HEK293 (cell line): ENCODE measurements around the gene PARP1.

Source experiments
- CTCF ChIA-PET: fragments of 350-600 bp; formaldehyde crosslinking; extraction: SDS; loops from one replicate; lab custom pipeline; 2021; ENCODE audit warnings: antibody characterized with exemption; lab: Yijun Ruan, JAX
- POLR2A ChIA-PET: fragments of 300-600 bp; formaldehyde crosslinking; extraction: SDS; loops from one replicate; lab custom pipeline; 2020; ENCODE audit warnings: antibody characterized with exemption, inconsistent platforms; lab: Yijun Ruan, JAX
- H3K27ac ChIP-seq: fragments of 200-500 bp; sonication (Bioruptor generic); 2 replicates; pipeline ENCODE4 v1.5.1; 2014; ENCODE audit warnings: low read depth, low read length, control low read depth, inconsistent platforms; ENCODE audit errors: extremely low read depth
- H3K36me3 ChIP-seq, 2 experiments: fragments of 200-500 bp in 1 of 2; sonication (Bioruptor generic) in 1 of 2; 1 replicate in 1 of 2; 2 replicates in 1 of 2; pipeline ENCODE4 v1.5.1; 2014 to 2017; ENCODE audit warnings: inconsistent platforms in 2 of 2, low read length in 2 of 2; ENCODE audit not compliant: control insufficient read depth in 2 of 2, insufficient read depth in 1 of 2
- H3K4me1 ChIP-seq: fragments of 200-500 bp; sonication (Bioruptor generic); 2 replicates; pipeline ENCODE4 v1.5.1; 2014; ENCODE audit warnings: mild to moderate bottlenecking, low read length, inconsistent platforms; ENCODE audit not compliant: control insufficient read depth, insufficient read depth
- H3K4me3 ChIP-seq: 2 replicates; pipeline ENCODE4 v1.5.1; 2011; ENCODE audit warnings: low read depth, mild to moderate bottlenecking, control low read depth, low read length, moderate library complexity
- H3K9me3 ChIP-seq: fragments of 200-500 bp; sonication (Bioruptor generic); 2 replicates; pipeline ENCODE4 v1.5.1; 2014; ENCODE audit warnings: low read depth, low read length, inconsistent platforms; ENCODE audit not compliant: control insufficient read depth, insufficient read depth
- MZF1 ChIP-seq: fragments of 450-650 bp; formaldehyde crosslinking; IDR thresholded peaks from 2 replicates; pipeline ENCODE4 v1.5.1; 2017; ENCODE audit warnings: missing biosample characterization, missing genetic modification characterization, borderline replicate concordance
- TRIM28 ChIP-seq: IDR thresholded peaks from 2 replicates; pipeline ENCODE4 v1.6.1; 2011; ENCODE audit warnings: low read length, control low read depth, borderline replicate concordance
- YY2 ChIP-seq: fragments of 450-650 bp; formaldehyde crosslinking; IDR thresholded peaks from 2 replicates; pipeline ENCODE4 v1.5.1; 2016; ENCODE audit warnings: missing biosample characterization, missing genetic modification characterization
- ZBTB10 ChIP-seq: fragments of 450-650 bp; formaldehyde crosslinking; IDR thresholded peaks from 2 replicates; pipeline ENCODE4 v1.5.1; 2016; ENCODE audit warnings: missing biosample characterization, missing genetic modification characterization
- ZBTB48 ChIP-seq: fragments of 450-650 bp; formaldehyde crosslinking; IDR thresholded peaks from 2 replicates; pipeline ENCODE4 v1.5.1; 2016; ENCODE audit warnings: missing biosample characterization, missing genetic modification characterization
- ZNF138 ChIP-seq: fragments of 450-650 bp; formaldehyde crosslinking; IDR thresholded peaks from 2 replicates; pipeline ENCODE4 v1.5.1; 2016; ENCODE audit warnings: missing biosample characterization, missing genetic modification characterization, borderline replicate concordance
- ZNF2 ChIP-seq: fragments of 450-650 bp; formaldehyde crosslinking; IDR thresholded peaks from 2 replicates; pipeline ENCODE4 v1.5.1; 2016; ENCODE audit warnings: missing biosample characterization, missing genetic modification characterization
- ZNF202 ChIP-seq: fragments of 450-650 bp; formaldehyde crosslinking; IDR thresholded peaks from 2 replicates; pipeline ENCODE4 v1.5.1; 2016; ENCODE audit warnings: missing biosample characterization, missing genetic modification characterization, borderline replicate concordance
- ZNF223 ChIP-seq: fragments of 450-650 bp; formaldehyde crosslinking; IDR thresholded peaks from 2 replicates; pipeline ENCODE4 v1.5.1; 2016; ENCODE audit warnings: missing biosample characterization, missing genetic modification characterization
- ZNF37A ChIP-seq: fragments of 450-650 bp; IDR thresholded peaks from 2 replicates; pipeline ENCODE4 v1.5.1; 2018; ENCODE audit warnings: missing biosample characterization, missing genetic modification characterization
- ZNF391 ChIP-seq: fragments of 450-650 bp; formaldehyde crosslinking; IDR thresholded peaks from 2 replicates; pipeline ENCODE4 v1.5.1; 2016; ENCODE audit warnings: low read depth, missing biosample characterization, missing genetic modification characterization, borderline replicate concordance
- ZNF423 ChIP-seq: fragments of 450-650 bp; formaldehyde crosslinking; IDR thresholded peaks from 2 replicates; pipeline ENCODE4 v1.5.1; 2016; ENCODE audit warnings: missing biosample characterization, missing genetic modification characterization
- ZNF521 ChIP-seq: fragments of 450-650 bp; formaldehyde crosslinking; IDR thresholded peaks from 2 replicates; pipeline ENCODE4 v1.5.1; 2017; ENCODE audit warnings: missing biosample characterization, mild to moderate bottlenecking, missing genetic modification characterization
- ZNF549 ChIP-seq: fragments of 450-650 bp; IDR thresholded peaks from 2 replicates; pipeline ENCODE4 v1.5.1; 2018; ENCODE audit warnings: missing biosample characterization, missing genetic modification characterization, mild to moderate bottlenecking, inconsistent platforms, moderate library complexity
- ZNF558 ChIP-seq: fragments of 450-650 bp; formaldehyde crosslinking; IDR thresholded peaks from 2 replicates; pipeline ENCODE4 v1.5.1; 2016; ENCODE audit warnings: missing biosample characterization, missing genetic modification characterization
- ZNF626 ChIP-seq: fragments of 450-650 bp; sonication (Bioruptor Pico); formaldehyde crosslinking; IDR thresholded peaks from 2 replicates; pipeline ENCODE4 v1.5.1; 2018; ENCODE audit warnings: missing biosample characterization, missing genetic modification characterization, inconsistent platforms
- ZNF776 ChIP-seq: fragments of 450-650 bp; formaldehyde crosslinking; IDR thresholded peaks from 2 replicates; pipeline ENCODE4 v1.5.0; 2017; ENCODE audit warnings: missing biosample characterization, missing genetic modification characterization, borderline replicate concordance
- ZNF785 ChIP-seq: fragments of 450-650 bp; formaldehyde crosslinking; IDR thresholded peaks from 2 replicates; pipeline ENCODE4 v1.5.1; 2016; ENCODE audit warnings: missing biosample characterization, missing genetic modification characterization
- ZSCAN30 ChIP-seq: fragments of 450-650 bp; IDR thresholded peaks from 2 replicates; pipeline ENCODE4 v1.5.1; 2018; ENCODE audit warnings: missing biosample characterization, mild to moderate bottlenecking, missing genetic modification characterization, moderate library complexity
- TF ChIP-seq, protein P1 (sequence below): fragments of 450-650 bp; formaldehyde crosslinking; IDR thresholded peaks from 2 replicates; pipeline ENCODE4 v1.5.1; 2016; ENCODE audit warnings: missing biosample characterization, missing genetic modification characterization
- TF ChIP-seq, protein P2 (sequence below): fragments of 450-650 bp; formaldehyde crosslinking; IDR thresholded peaks from 2 replicates; pipeline ENCODE4 v1.5.1; 2016; ENCODE audit warnings: missing biosample characterization, missing genetic modification characterization

The PARP1 gene

DNA sequence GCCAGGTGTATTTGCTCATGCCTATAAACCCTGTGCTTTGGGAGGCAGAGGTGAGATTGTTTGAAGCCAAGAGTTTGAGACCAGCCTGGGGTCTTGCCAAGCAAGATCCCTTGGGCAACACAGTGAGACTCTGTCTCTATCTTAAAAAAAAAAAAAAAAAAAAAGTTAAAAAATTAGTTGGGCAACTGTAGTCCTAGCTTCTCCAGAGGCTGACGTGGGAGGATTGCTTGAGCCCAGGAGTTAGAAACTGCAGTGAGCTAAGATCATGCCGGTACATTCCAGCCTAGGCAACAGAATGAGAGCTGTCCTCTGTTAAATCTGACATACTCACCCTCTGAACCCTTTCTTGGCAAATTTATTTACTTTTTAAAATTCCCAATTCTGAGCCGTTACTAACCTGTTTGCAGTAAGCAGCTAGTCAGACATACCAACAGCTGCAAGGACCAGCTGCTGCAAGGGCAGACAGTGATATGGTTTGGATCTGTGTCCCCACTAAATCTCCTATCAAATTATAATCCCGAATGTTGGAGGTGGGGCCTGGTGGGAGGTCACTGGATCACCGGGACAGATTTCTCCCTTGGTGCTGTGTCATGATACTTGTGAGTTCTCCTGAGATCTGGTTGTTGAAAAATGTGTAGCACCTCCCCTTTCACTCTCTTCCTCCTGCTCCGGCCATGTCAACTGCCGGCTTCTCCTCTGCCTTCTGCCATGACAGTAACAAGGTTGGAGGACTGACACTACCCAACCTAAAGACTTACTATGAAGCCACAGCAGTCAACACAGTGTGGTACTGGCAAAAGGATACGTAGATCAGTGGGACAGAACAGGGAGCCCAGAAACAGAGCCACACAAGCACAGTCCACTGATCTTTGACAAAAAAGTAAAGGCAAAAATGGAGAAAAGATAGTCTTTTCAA is 10.6 kb downstream of the PARP1 start:
- Histone ChIP-seq H3K9me3 (no peaks in the 10 kb centered on the region), H3K4me3 (no peak overlapping the region), H3K36me3 (peaks cover 76 to 97% of the 10 kb centered on the region in 2 experiments), H3K27ac (no peak overlapping the region; the same call in 1 of the 2 replicates), H3K4me1 (no peaks in the 10 kb centered on the region; the same call in 1 of the 2 replicates)
- ChIA-PET CTCF (interaction anchor here (0.5 to 1.0 kb wide), 3 partner anchors 9 to 327 kb away, joined by 3 read pairs; no protein-coding TSS in a partner anchor), POLR2A (interaction anchor here (0.8 kb wide), 1 partner anchor 11 kb away, joined by 6 read pairs; the partner anchor contains the start of gene PARP1)
- TF ChIP-seq, protein P1, sequence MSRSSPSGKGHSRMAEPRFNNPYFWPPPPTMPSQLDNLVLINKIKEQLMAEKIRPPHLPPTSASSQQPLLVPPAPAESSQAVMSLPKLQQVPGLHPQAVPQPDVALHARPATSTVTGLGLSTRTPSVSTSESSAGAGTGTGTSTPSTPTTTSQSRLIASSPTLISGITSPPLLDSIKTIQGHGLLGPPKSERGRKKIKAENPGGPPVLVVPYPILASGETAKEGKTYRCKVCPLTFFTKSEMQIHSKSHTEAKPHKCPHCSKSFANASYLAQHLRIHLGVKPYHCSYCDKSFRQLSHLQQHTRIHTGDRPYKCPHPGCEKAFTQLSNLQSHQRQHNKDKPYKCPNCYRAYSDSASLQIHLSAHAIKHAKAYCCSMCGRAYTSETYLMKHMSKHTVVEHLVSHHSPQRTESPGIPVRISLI (tag by site-specific recombination), result peak; percentile 67; the same call in 1 of the 2 replicates
- TF ChIP-seq ZNF2 (tag by site-specific recombination), result no peak

- TF ChIP-seq ZNF776 (tag by site-specific recombination), result no peak
- no peak for TF ChIP-seq ZNF558 (tag by site-specific recombination)
- TF ChIP-seq ZNF391 (tag by site-specific recombination), result no peak
- TF ChIP-seq, protein P2, sequence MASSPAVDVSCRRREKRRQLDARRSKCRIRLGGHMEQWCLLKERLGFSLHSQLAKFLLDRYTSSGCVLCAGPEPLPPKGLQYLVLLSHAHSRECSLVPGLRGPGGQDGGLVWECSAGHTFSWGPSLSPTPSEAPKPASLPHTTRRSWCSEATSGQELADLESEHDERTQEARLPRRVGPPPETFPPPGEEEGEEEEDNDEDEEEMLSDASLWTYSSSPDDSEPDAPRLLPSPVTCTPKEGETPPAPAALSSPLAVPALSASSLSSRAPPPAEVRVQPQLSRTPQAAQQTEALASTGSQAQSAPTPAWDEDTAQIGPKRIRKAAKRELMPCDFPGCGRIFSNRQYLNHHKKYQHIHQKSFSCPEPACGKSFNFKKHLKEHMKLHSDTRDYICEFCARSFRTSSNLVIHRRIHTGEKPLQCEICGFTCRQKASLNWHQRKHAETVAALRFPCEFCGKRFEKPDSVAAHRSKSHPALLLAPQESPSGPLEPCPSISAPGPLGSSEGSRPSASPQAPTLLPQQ (tag by site-specific recombination), result no peak
- TF ChIP-seq ZNF423, result no peak
- TF ChIP-seq ZSCAN30 (tag by site-specific recombination), result no peak
- no peak for TF ChIP-seq ZBTB48
- TF ChIP-seq ZNF37A, result no peak
- no peak for TF ChIP-seq ZNF138 (tag by site-specific recombination)
- no peak for TF ChIP-seq ZNF785
- TF ChIP-seq ZNF626 (tag by site-specific recombination), result no peak
- TF ChIP-seq YY2 (tag by site-specific recombination), result no peak
- no peak for TF ChIP-seq ZNF549 (tag by site-specific recombination)
- TF ChIP-seq ZNF521 (tag by site-specific recombination), result no peak
- no peak for TF ChIP-seq TRIM28
- TF ChIP-seq ZNF202, result no peak
- TF ChIP-seq ZNF223 (tag by site-specific recombination), result no peak
- TF ChIP-seq ZBTB10 (tag by site-specific recombination), result no peak
- no peak for TF ChIP-seq MZF1 (tag by site-specific recombination)
- CTCF ChIA-PET, result interaction anchor here (1.0 kb wide), 1 partner anchor 12 kb away, joined by 4 read pairs; the partner anchor contains the start of gene PARP1
- Histone ChIP-seq H3K36me3 (peaks cover 82 to 97% of the 10 kb centered on the region in 2 experiments), H3K9me3 (no peaks in the 10 kb centered on the region), H3K4me3 (no peak overlapping the region), H3K4me1 (no peaks in the 10 kb centered on the region), H3K27ac (no peak overlapping the region)
- POLR2A ChIA-PET, result no interaction called here
These were observed 12.1 kb downstream of the PARP1 start for GRCh38 chr1:226395753-226396152.
